ENCODE results near the gene CNTNAP2. TPM values are rescaled to one million over a fixed set of nuclear protein-coding genes. Genes with fewer than 3 reads are reported as not detected.

The CNTNAP2 gene
- polyA plus RNA-seq, 4 donors: 0.54 to 10.1 (median 2.6) TPM

GRCh38 chr7:148255333-148255732, 2138.7 kb downstream of the CNTNAP2 start:
- Histone ChIP-seq H3K27ac (ENCODE audit: low read depth in 1 of 3, low read length in 2 of 3) (no peak overlapping the region), H3K4me1 (ENCODE audit: control insufficient read depth in 3 of 3, insufficient read depth in 2 of 3, low read depth in 1 of 3, low read length in 2 of 3) (no peaks in the 10 kb centered on the region), H3K4me3 (ENCODE audit: low read depth in 1 of 3, low read length in 3 of 3) (no peak overlapping the region), H3K27me3 (ENCODE audit: control insufficient read depth in 3 of 3, insufficient read depth in 3 of 3, low read length in 3 of 3) (no peaks in the 10 kb centered on the region), H3K36me3 (ENCODE audit: control insufficient read depth in 3 of 3, insufficient read depth in 2 of 3, low read depth in 1 of 3, low read length in 3 of 3) (no peaks in the 10 kb centered on the region), H3K9me3 (ENCODE audit: control insufficient read depth in 2 of 2, insufficient read depth in 1 of 2, low read depth in 1 of 2, low read length in 1 of 2) (peaks cover 0 to 22% of the 10 kb centered on the region in 2 donors)
- FAIRE-seq (no peak), DNase-seq (no peak)
- 27 to 47% (median 34%) methylated on average over 3 of the region's 3 CpGs for WGBS, 3 donors

- Histone ChIP-seq H3K27ac (ENCODE audit: low read depth in 1 of 3, low read length in 2 of 3) (no peak overlapping the region), H3K9me3 (ENCODE audit: control insufficient read depth in 2 of 2, insufficient read depth in 1 of 2, low read depth in 1 of 2, low read length in 1 of 2) (peaks cover 0 to 12% of the 10 kb centered on the region in 2 donors), H3K27me3 (ENCODE audit: control insufficient read depth in 3 of 3, insufficient read depth in 3 of 3, low read length in 3 of 3) (no peaks in the 10 kb centered on the region), H3K4me1 (ENCODE audit: control insufficient read depth in 3 of 3, insufficient read depth in 2 of 3, low read depth in 1 of 3, low read length in 2 of 3) (no peaks in the 10 kb centered on the region), H3K36me3 (ENCODE audit: control insufficient read depth in 3 of 3, insufficient read depth in 2 of 3, low read depth in 1 of 3, low read length in 3 of 3) (no peaks in the 10 kb centered on the region), H3K4me3 (ENCODE audit: low read depth in 1 of 3, low read length in 3 of 3) (no peak overlapping the region)
- no peak for DNase-seq
- no peak for FAIRE-seq
- whole genome bisulfite sequencing, 3 donors: 70 to 81% (median 73%) methylated on average over 6 of the region's 6 CpGs
Observed at GRCh38 chr7:148256433-148256832, 2139.8 kb downstream of the CNTNAP2 start.

GRCh38 chr7:148260599-148260998, 2144.0 kb downstream of the CNTNAP2 start:
- no peak for FAIRE-seq
- Histone ChIP-seq H3K27ac (ENCODE audit: low read depth in 1 of 3, low read length in 2 of 3) (peak overlapping the region in 1 of 3 donors; percentile 71), H3K4me1 (ENCODE audit: control insufficient read depth in 3 of 3, insufficient read depth in 2 of 3, low read depth in 1 of 3, low read length in 2 of 3) (no peaks in the 10 kb centered on the region), H3K27me3 (ENCODE audit: control insufficient read depth in 3 of 3, insufficient read depth in 3 of 3, low read length in 3 of 3) (no peaks in the 10 kb centered on the region), H3K9me3 (ENCODE audit: control insufficient read depth in 2 of 2, insufficient read depth in 1 of 2, low read depth in 1 of 2, low read length in 1 of 2) (no peaks in the 10 kb centered on the region), H3K4me3 (ENCODE audit: low read depth in 1 of 3, low read length in 3 of 3) (no peak overlapping the region), H3K36me3 (ENCODE audit: control insufficient read depth in 3 of 3, insufficient read depth in 2 of 3, low read depth in 1 of 3, low read length in 3 of 3) (no peaks in the 10 kb centered on the region)
- DNase-seq: peak in 1 of 2 donors; percentile 16
- 72 to 78% (median 78%) methylated on average over 5 of the region's 5 CpGs for WGBS, 3 donors

- H3K27ac ChIP-seq (ENCODE audit: low read depth in 1 of 3, low read length in 2 of 3): no peak overlapping the region
- no peaks in the 10 kb centered on the region for H3K4me1 ChIP-seq (ENCODE audit: control insufficient read depth in 3 of 3, insufficient read depth in 2 of 3, low read depth in 1 of 3, low read length in 2 of 3)
- FAIRE-seq: no peak
- no peak for DNase-seq
- 86 to 91% (median 87%) methylated on average over 10 of the region's 10 CpGs for WGBS, 3 donors
- no peaks in the 10 kb centered on the region for H3K27me3 ChIP-seq (ENCODE audit: control insufficient read depth in 3 of 3, insufficient read depth in 3 of 3, low read length in 3 of 3)
- no peaks in the 10 kb centered on the region for H3K9me3 ChIP-seq (ENCODE audit: control insufficient read depth in 2 of 2, insufficient read depth in 1 of 2, low read depth in 1 of 2, low read length in 1 of 2)
- no peaks in the 10 kb centered on the region for H3K36me3 ChIP-seq (ENCODE audit: control insufficient read depth in 3 of 3, insufficient read depth in 2 of 3, low read depth in 1 of 3, low read length in 3 of 3)
- H3K4me3 ChIP-seq (ENCODE audit: low read depth in 1 of 3, low read length in 3 of 3): no peak overlapping the region
Observed at GRCh38 chr7:148261523-148261922, 2144.9 kb downstream of the CNTNAP2 start.

- no peak overlapping the region for H3K27ac ChIP-seq (ENCODE audit: low read depth in 1 of 3, low read length in 2 of 3)
- WGBS, 3 donors: 50 to 54% (median 50%) methylated on average over 12 of the region's 12 CpGs
- H3K4me3 ChIP-seq (ENCODE audit: low read depth in 1 of 3, low read length in 3 of 3): no peak overlapping the region
- H3K4me1 ChIP-seq (ENCODE audit: control insufficient read depth in 3 of 3, insufficient read depth in 2 of 3, low read depth in 1 of 3, low read length in 2 of 3): no peaks in the 10 kb centered on the region
- no peaks in the 10 kb centered on the region for H3K27me3 ChIP-seq (ENCODE audit: control insufficient read depth in 3 of 3, insufficient read depth in 3 of 3, low read length in 3 of 3)
- DNase-seq (no peak), FAIRE-seq (no peak)
- no peaks in the 10 kb centered on the region for H3K9me3 ChIP-seq (ENCODE audit: control insufficient read depth in 2 of 2, insufficient read depth in 1 of 2, low read depth in 1 of 2, low read length in 1 of 2)
- H3K36me3 ChIP-seq (ENCODE audit: control insufficient read depth in 3 of 3, insufficient read depth in 2 of 3, low read depth in 1 of 3, low read length in 3 of 3): no peaks in the 10 kb centered on the region
Observed at GRCh38 chr7:148261996-148262688, 2145.5 kb downstream of the CNTNAP2 start.

GRCh38 chr7:148262721-148263229, 2146.2 kb downstream of the CNTNAP2 start:
- no peak for FAIRE-seq
- H3K27ac ChIP-seq (ENCODE audit: low read depth in 1 of 3, low read length in 2 of 3): no peak overlapping the region
- H3K4me1 ChIP-seq (ENCODE audit: control insufficient read depth in 3 of 3, insufficient read depth in 2 of 3, low read depth in 1 of 3, low read length in 2 of 3): no peaks in the 10 kb centered on the region
- WGBS, 3 donors: 5 to 6% (median 5%) methylated on average over 18 of the region's 18 CpGs
- no peaks in the 10 kb centered on the region for H3K36me3 ChIP-seq (ENCODE audit: control insufficient read depth in 3 of 3, insufficient read depth in 2 of 3, low read depth in 1 of 3, low read length in 3 of 3)
- H3K9me3 ChIP-seq (ENCODE audit: control insufficient read depth in 2 of 2, insufficient read depth in 1 of 2, low read depth in 1 of 2, low read length in 1 of 2): no peaks in the 10 kb centered on the region
- DNase-seq: peak; percentile 37 to 68
- no peaks in the 10 kb centered on the region for H3K27me3 ChIP-seq (ENCODE audit: control insufficient read depth in 3 of 3, insufficient read depth in 3 of 3, low read length in 3 of 3)
- no peak overlapping the region for H3K4me3 ChIP-seq (ENCODE audit: low read depth in 1 of 3, low read length in 3 of 3)

- Histone ChIP-seq H3K27ac (ENCODE audit: low read depth in 1 of 3, low read length in 2 of 3) (no peak overlapping the region), H3K36me3 (ENCODE audit: control insufficient read depth in 3 of 3, insufficient read depth in 2 of 3, low read depth in 1 of 3, low read length in 3 of 3) (no peaks in the 10 kb centered on the region), H3K4me1 (ENCODE audit: control insufficient read depth in 3 of 3, insufficient read depth in 2 of 3, low read depth in 1 of 3, low read length in 2 of 3) (no peaks in the 10 kb centered on the region), H3K27me3 (ENCODE audit: control insufficient read depth in 3 of 3, insufficient read depth in 3 of 3, low read length in 3 of 3) (no peaks in the 10 kb centered on the region), H3K9me3 (ENCODE audit: control insufficient read depth in 2 of 2, insufficient read depth in 1 of 2, low read depth in 1 of 2, low read length in 1 of 2) (no peaks in the 10 kb centered on the region), H3K4me3 (ENCODE audit: low read depth in 1 of 3, low read length in 3 of 3) (no peak overlapping the region)
- no peak for FAIRE-seq
- 38 to 57% (median 45%) methylated on average over 7 of the region's 7 CpGs for WGBS, 3 donors
- DNase-seq: peak; percentile 46 to 55
Observed at GRCh38 chr7:148264933-148265557, 2148.4 kb downstream of the CNTNAP2 start.

GRCh38 chr7:148265896-148266295, 2149.3 kb downstream of the CNTNAP2 start:
- FAIRE-seq: no peak

More at GRCh38 chr7:148265896-148266295, 2149.3 kb downstream of the CNTNAP2 start:
- Histone ChIP-seq H3K27me3 (ENCODE audit: control insufficient read depth in 3 of 3, insufficient read depth in 3 of 3, low read length in 3 of 3) (no peaks in the 10 kb centered on the region), H3K36me3 (ENCODE audit: control insufficient read depth in 3 of 3, insufficient read depth in 2 of 3, low read depth in 1 of 3, low read length in 3 of 3) (no peaks in the 10 kb centered on the region), H3K27ac (ENCODE audit: low read depth in 1 of 3, low read length in 2 of 3) (no peak overlapping the region), H3K4me1 (ENCODE audit: control insufficient read depth in 3 of 3, insufficient read depth in 2 of 3, low read depth in 1 of 3, low read length in 2 of 3) (no peaks in the 10 kb centered on the region), H3K9me3 (ENCODE audit: control insufficient read depth in 2 of 2, insufficient read depth in 1 of 2, low read depth in 1 of 2, low read length in 1 of 2) (no peaks in the 10 kb centered on the region), H3K4me3 (ENCODE audit: low read depth in 1 of 3, low read length in 3 of 3) (no peak overlapping the region)
- no peak for DNase-seq
- WGBS, 3 donors: 69 to 77% (median 69%) methylated on average over 7 of the region's 7 CpGs

Measured in small intestine (tissue), 7 donors.